Measurements from ENCODE around the gene MVB12B. TPM values are rescaled to one million over a fixed set of nuclear protein-coding genes. Genes with fewer than 3 reads are reported as not detected.

Gene MVB12B
- total RNA-seq, 1 experiment from 2014 or later: 5.8 TPM

DNA sequence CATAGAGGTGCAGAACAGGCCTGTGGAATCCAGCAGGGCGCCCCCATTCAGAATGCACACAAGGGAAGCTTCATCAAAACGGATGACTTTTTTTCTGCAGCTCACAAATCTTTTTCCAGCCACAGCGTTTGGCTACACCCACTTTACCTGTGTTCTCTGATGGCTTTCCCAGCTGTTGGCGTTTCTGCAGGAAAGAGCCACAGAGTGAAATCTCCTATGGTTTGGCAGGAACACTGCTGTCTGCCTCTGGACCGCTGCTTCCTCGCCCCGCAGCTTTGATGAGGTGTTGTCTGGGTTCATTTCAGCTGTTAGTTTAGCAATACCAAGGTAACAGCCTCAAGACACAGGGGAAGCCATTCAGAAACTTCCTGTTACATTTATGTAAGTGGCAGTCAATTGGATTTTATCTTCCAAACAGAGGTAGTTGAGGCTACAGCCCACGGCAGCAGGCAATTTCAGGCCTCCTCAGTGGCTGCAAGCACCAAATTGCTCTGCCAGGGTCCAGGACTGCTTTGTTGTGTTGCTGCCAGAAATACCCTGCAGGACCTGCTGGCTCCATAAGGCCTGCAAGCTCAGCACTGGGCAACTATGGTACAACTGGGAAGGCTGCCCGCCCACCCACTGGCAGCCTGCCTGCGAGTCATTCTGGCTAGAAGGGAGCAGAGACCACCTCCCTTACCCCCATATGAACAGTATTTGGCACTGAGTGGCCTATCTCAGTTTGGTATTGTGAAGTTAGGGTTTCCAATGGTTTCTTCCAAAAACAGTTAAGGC is 96.7 kb downstream of the MVB12B start:
- Histone ChIP-seq H3K56ac (ENCODE audit: insufficient read length, low read depth, low read length) (no peak overlapping the region), H4K8ac (replicated peaks; ENCODE audit: insufficient read length, low read depth, low read length) (no peak overlapping the region), H2BK15ac (ENCODE audit: low read depth, low read length) (no peak overlapping the region), H3K79me1 (ENCODE audit: insufficient read depth, low read depth, low read length, poor library complexity, severe bottlenecking) (no peaks in the 10 kb centered on the region), H3K18ac (ENCODE audit: insufficient read length, low read depth, low read length) (no peak overlapping the region), H2AK5ac (ENCODE audit: insufficient read length, low read length) (no peak overlapping the region), H3K14ac (ENCODE audit: insufficient read depth, low read length) (no peak overlapping the region), H2BK120ac (ENCODE audit: low read depth, low read length, poor library complexity, severe bottlenecking) (no peak overlapping the region), H4K20me1 (ENCODE audit: control insufficient read depth, insufficient read depth, insufficient read length) (no peaks in the 10 kb centered on the region), H3K9ac (ENCODE audit: extremely low read depth, insufficient read length, low read length) (no peak overlapping the region), H3K4ac (ENCODE audit: low read depth, low read length) (no peak overlapping the region), H3K27me3 (ENCODE audit: insufficient read depth, low read length) (no peaks in the 10 kb centered on the region), H4K91ac (ENCODE audit: insufficient read length, low read depth, low read length) (no peak overlapping the region), H2BK20ac (ENCODE audit: low read depth, low read length, poor library complexity, severe bottlenecking) (no peak overlapping the region), H2BK12ac (ENCODE audit: insufficient read length, low read depth, low read length) (no peak overlapping the region), H4K5ac (ENCODE audit: insufficient read length, low read depth, low read length) (no peak overlapping the region), H3K27ac (ENCODE audit: insufficient read length, low read depth, low read length) (no peak overlapping the region), H3K23ac (ENCODE audit: insufficient read length, low read depth, low read length) (no peak overlapping the region), H3K9me3 (ENCODE audit: control insufficient read depth, low read depth, low read length) (no peaks in the 10 kb centered on the region), H3K79me2 (ENCODE audit: insufficient read depth, low read length) (no peaks in the 10 kb centered on the region), H3K23me2 (ENCODE audit: insufficient read length, low read depth, low read length, poor library complexity, severe bottlenecking) (no peaks in the 10 kb centered on the region), H3T11ph (ENCODE audit: low read length) (no peak overlapping the region), H3K4me2 (ENCODE audit: insufficient read depth, insufficient read length, low read length) (no peak overlapping the region), H2BK5ac (ENCODE audit: insufficient read length, low read length) (no peak overlapping the region), H3K4me1 (ENCODE audit: insufficient read depth, low read length) (peaks cover 13% of the 10 kb centered on the region; the same call in 1 of the 2 replicates), H2AFZ (ENCODE audit: low read length) (no peak overlapping the region)
- H3K9me3 Mint-ChIP-seq: no peaks in the 10 kb centered on the region
- H3K27ac Mint-ChIP-seq: no peak overlapping the region
- no CpG with 5 or more reads among the region's 10 CpGs for WGBS (ENCODE audit: extremely low coverage, insufficient read length, low lambda C conversion rate)
- no peaks in the 10 kb centered on the region; a peak in 1 of 7 replicates for H3K36me3 Mint-ChIP-seq (ENCODE audit: insufficient read depth in 1 of 3, low read depth in 3 of 3)
- peaks cover 31% of the 10 kb centered on the region for H3K27me3 Mint-ChIP-seq (ENCODE audit: low read depth)
- TF ChIP-seq, protein P1, sequence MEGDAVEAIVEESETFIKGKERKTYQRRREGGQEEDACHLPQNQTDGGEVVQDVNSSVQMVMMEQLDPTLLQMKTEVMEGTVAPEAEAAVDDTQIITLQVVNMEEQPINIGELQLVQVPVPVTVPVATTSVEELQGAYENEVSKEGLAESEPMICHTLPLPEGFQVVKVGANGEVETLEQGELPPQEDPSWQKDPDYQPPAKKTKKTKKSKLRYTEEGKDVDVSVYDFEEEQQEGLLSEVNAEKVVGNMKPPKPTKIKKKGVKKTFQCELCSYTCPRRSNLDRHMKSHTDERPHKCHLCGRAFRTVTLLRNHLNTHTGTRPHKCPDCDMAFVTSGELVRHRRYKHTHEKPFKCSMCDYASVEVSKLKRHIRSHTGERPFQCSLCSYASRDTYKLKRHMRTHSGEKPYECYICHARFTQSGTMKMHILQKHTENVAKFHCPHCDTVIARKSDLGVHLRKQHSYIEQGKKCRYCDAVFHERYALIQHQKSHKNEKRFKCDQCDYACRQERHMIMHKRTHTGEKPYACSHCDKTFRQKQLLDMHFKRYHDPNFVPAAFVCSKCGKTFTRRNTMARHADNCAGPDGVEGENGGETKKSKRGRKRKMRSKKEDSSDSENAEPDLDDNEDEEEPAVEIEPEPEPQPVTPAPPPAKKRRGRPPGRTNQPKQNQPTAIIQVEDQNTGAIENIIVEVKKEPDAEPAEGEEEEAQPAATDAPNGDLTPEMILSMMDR (conservative IDR thresholded peaks at IDR 0.05): no peak
- H3K4me3 Mint-ChIP-seq: no peak overlapping the region
- DNase-seq: no peak
- peaks cover 24 to 40% of the 10 kb centered on the region in 2 experiments for H3K4me1 Mint-ChIP-seq
